ENCODE measurements around the gene CALD1. TPM values are rescaled to one million over a fixed set of nuclear protein-coding genes. Genes with fewer than 3 reads are reported as not detected.

The CALD1 gene
- total RNA-seq, 6 donors from 2014 or later = 98.6 to 156 (median 124) TPM

DNA sequence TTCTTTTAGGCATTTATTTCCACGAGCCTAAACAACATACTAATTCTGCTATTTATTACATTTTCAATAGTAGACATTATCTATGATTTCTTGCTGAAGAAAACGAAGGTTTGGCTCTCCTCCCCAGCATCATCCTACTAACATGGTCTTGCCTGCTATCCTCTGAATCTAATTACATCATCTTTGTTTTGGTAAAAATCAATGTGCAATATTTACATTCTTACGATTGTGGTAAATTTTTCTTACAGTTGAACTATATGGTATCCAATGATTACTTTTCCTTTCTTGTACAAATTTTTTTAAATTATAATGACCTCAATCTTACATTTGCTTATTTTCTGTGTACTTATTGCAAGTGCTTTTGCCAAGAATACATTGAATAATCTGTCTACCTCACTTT, 7.0 kb upstream of the CALD1 start:
- Histone ChIP-seq H3K27ac (no peak overlapping the region), H3K36me3 (no peaks in the 10 kb centered on the region), H3K4me1 (peaks cover 0 to 2% (median 0%) of the 10 kb centered on the region in 4 donors), H3K27me3 (no peaks in the 10 kb centered on the region), H3K4me3 (no peak overlapping the region), H3K9me3 (no peaks in the 10 kb centered on the region)
- 51 to 75% methylated on average over 3 of the region's 3 CpGs for WGBS, 2 donors
- no peak for TF ChIP-seq EP300 (IDR thresholded peaks at IDR 0.05)
- TF ChIP-seq POLR2A (IDR thresholded peaks at IDR 0.05) = no peak
- TF ChIP-seq, protein P1, sequence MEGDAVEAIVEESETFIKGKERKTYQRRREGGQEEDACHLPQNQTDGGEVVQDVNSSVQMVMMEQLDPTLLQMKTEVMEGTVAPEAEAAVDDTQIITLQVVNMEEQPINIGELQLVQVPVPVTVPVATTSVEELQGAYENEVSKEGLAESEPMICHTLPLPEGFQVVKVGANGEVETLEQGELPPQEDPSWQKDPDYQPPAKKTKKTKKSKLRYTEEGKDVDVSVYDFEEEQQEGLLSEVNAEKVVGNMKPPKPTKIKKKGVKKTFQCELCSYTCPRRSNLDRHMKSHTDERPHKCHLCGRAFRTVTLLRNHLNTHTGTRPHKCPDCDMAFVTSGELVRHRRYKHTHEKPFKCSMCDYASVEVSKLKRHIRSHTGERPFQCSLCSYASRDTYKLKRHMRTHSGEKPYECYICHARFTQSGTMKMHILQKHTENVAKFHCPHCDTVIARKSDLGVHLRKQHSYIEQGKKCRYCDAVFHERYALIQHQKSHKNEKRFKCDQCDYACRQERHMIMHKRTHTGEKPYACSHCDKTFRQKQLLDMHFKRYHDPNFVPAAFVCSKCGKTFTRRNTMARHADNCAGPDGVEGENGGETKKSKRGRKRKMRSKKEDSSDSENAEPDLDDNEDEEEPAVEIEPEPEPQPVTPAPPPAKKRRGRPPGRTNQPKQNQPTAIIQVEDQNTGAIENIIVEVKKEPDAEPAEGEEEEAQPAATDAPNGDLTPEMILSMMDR (IDR thresholded peaks at IDR 0.05) = no peak
- no peak for TF ChIP-seq POLR2AphosphoS5 (IDR thresholded peaks at IDR 0.05)
- DNase-seq (no peak), ATAC-seq (ENCODE audit: low FRiP score in 2 of 2) (no peak)

DNA sequence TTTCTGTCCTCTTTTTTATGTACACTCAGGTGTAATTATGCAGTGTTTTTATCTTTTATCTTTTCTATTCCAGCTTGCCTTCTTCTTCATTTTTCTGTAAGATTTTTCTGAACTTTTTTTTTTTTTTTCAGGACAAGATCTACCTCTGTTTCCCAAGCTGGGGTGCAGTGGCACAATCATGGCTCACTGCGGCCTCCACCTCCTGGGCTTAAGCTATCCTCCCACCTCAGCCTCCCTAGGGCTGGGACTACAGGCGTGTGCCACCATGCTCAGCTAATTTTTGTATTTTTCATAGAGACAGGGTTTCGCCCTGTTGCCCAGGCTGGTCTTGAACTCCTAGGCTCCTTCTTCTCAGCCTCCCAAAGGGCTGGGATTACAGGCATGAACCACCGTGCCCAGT, 6.3 kb upstream of the CALD1 start:
- no peak overlapping the region for H3K27ac ChIP-seq
- H3K9me3 ChIP-seq = no peaks in the 10 kb centered on the region
- H3K4me3 ChIP-seq = no peak overlapping the region
- TF ChIP-seq, protein P1 (IDR thresholded peaks at IDR 0.05) = no peak
- TF ChIP-seq POLR2AphosphoS5 (IDR thresholded peaks at IDR 0.05) = no peak
- no peak for TF ChIP-seq POLR2A (IDR thresholded peaks at IDR 0.05)
- TF ChIP-seq EP300 (IDR thresholded peaks at IDR 0.05) = no peak
- H3K36me3 ChIP-seq = no peaks in the 10 kb centered on the region
- ATAC-seq (ENCODE audit: low FRiP score in 2 of 2) = no peak
- no peaks in the 10 kb centered on the region for H3K27me3 ChIP-seq
- peaks cover 0 to 5% (median 4%) of the 10 kb centered on the region in 4 donors for H3K4me1 ChIP-seq
- no peak for DNase-seq
- 84 to 87% methylated on average over 3 to 4 of the region's 4 CpGs for WGBS, 2 donors

DNA sequence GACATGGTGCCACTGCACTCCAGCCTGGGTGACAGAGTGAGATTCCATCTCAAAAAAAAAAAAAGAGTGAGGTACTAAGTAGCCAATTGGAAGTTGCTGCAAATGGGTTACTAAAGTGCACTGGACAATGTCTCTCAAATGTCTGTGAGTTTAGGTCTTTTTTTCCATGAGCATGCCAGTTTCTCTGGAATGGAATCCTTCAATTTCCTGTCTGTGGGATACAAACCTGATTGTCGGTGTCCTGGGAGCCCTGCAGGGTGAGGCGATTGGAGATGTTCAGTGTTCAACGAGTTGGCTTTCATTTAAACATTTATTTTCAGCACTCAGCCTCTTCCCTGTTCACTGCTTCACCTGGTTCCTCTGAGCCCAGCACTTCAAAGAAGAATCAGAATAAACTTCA, 5.3 kb upstream of the CALD1 start:
- TF ChIP-seq POLR2A (IDR thresholded peaks at IDR 0.05) = no peak
- TF ChIP-seq EP300 (IDR thresholded peaks at IDR 0.05) = no peak
- no peak for TF ChIP-seq POLR2AphosphoS5 (IDR thresholded peaks at IDR 0.05)
- TF ChIP-seq, protein P1 (IDR thresholded peaks at IDR 0.05) = no peak
- no peak for ATAC-seq (ENCODE audit: low FRiP score in 2 of 2)
- H3K27me3 ChIP-seq = no peaks in the 10 kb centered on the region
- DNase-seq = no peak
- H3K4me3 ChIP-seq = no peak overlapping the region
- 74 to 89% methylated on average over 3 of the region's 3 CpGs for WGBS, 2 donors
- no peak overlapping the region for H3K27ac ChIP-seq
- no peaks in the 10 kb centered on the region for H3K36me3 ChIP-seq
- H3K4me1 ChIP-seq = peaks cover 8 to 13% (median 11%) of the 10 kb centered on the region in 4 donors
- H3K9me3 ChIP-seq = no peaks in the 10 kb centered on the region

DNA sequence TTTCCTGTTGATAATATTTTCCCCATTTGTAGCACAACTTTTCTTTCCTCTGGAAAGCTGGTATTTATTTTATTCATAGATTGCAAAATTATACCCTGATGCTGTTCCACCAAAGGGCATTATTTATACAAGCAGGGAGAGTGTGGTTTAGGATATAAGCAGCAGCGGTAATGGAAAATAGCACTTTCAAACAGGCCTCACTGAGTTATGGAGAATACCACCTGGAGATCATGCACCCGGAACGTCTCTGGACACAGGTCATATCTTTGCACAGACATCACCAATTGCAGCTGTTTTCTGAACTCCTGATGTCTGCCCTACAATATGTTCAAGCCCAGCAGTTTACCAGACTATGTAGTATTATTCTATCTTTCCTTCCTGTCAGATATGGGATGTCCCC, 2.0 kb upstream of the CALD1 start:
- Histone ChIP-seq H3K36me3 (no peaks in the 10 kb centered on the region), H3K4me3 (no peak overlapping the region), H3K27ac (peak overlapping the region in 3 of 4 donors; percentile 35 to 73 (median 62)), H3K9me3 (no peaks in the 10 kb centered on the region), H3K27me3 (no peaks in the 10 kb centered on the region), H3K4me1 (peaks cover 8 to 19% (median 18%) of the 10 kb centered on the region in 4 donors)
- TF ChIP-seq POLR2AphosphoS5 (IDR thresholded peaks at IDR 0.05) (no peak), EP300 (IDR thresholded peaks at IDR 0.05) (no peak), POLR2A (IDR thresholded peaks at IDR 0.05) (no peak)
- TF ChIP-seq, protein P1 (IDR thresholded peaks at IDR 0.05) = no peak
- ATAC-seq (ENCODE audit: low FRiP score in 2 of 2) (no peak), DNase-seq (no peak)
- WGBS, 2 donors = 65 to 77% methylated on average over 3 of the region's 3 CpGs

DNA sequence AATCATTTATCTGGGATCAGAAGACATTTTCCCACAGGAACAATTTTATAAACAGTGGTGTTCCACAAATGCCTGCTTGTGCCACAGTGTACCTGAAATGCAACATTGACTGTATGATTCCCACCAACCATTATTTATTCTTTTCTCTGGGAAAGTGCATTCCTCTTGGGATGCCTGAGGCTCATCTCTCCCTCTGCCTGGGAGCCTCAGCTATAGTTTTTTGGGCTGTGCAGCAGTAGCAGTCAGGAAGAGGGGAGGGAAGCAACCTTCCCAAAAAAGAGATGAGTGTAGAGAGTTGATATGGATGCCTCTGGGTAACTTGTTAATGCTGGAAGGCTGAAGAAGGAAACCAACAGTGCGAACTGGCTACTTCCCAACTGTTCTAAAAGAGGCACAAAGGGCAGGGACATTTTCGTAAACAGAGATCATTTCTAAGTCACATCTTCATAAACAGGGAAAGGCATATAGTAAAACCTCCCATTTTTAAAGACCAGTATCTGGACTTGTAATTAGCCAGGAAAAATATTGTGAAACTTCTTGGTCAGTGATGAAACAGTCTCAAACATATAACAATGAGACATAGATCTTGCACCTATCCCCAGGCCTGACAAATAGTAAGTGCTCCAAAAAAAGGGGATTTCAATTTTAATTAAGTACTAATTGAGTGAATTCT, 1.4 kb upstream of the CALD1 start:
- Histone ChIP-seq H3K36me3 (no peaks in the 10 kb centered on the region), H3K4me3 (no peak overlapping the region), H3K27me3 (no peaks in the 10 kb centered on the region), H3K27ac (peak overlapping the region; percentile 35 to 73 (median 49)), H3K9me3 (no peaks in the 10 kb centered on the region), H3K4me1 (peaks cover 8 to 20% (median 19%) of the 10 kb centered on the region in 4 donors)
- WGBS, 2 donors = 35 to 67% methylated on average over 2 of the region's 2 CpGs
- TF ChIP-seq EP300 (IDR thresholded peaks at IDR 0.05) = no peak
- TF ChIP-seq, protein P1 (IDR thresholded peaks at IDR 0.05) = no peak
- TF ChIP-seq POLR2A (IDR thresholded peaks at IDR 0.05) = no peak
- no peak for TF ChIP-seq POLR2AphosphoS5 (IDR thresholded peaks at IDR 0.05)
- DNase-seq (no peak), ATAC-seq (ENCODE audit: low FRiP score in 2 of 2) (no peak)

Measured in upper lobe of left lung (tissue), 6 donors.